Endothelial cell of hepatic sinusoid (primary cell): ENCODE data around the gene ACTR3C.
"Not testable (repeated sequence)": the region's sequence is repeated elsewhere in the genome, so short reads cannot be mapped to it uniquely, and the experiment has no call there.

Source experiments
- in situ Hi-C: cut with HindIII; loops from 2 replicates; pipeline ENCODE4 v1.10.0; 2017; ENCODE audit warnings: low sequenced_read_pairs

The ACTR3C gene

DNA sequence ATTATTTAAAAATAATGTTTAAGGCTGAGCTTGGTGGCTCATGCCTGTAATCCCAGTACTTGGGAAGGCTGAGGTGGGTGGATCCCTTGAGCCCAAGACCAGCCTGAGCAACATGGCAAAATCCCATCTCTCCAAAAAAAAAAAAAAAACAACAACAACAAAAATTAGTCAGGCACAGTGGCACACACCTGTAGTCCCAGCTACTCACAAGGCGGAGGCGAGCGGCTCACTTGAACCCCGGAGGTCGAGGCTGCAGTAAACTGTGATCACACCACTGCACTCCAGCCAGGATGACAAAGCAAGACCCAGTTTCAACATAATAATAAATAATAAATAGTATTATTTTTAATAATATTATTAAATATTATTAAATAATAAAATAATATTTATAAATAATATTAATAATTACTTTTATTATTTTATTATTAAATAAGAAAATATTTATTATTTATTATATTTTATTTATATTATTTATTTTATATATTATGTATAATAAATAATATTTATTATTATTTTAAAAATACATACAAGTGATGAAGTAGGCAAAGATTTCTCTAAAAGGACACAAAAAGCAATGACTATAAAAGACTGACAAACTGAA lies 8.6 kb downstream of the ACTR3C start:
- in situ Hi-C loops: no loop called here

DNA sequence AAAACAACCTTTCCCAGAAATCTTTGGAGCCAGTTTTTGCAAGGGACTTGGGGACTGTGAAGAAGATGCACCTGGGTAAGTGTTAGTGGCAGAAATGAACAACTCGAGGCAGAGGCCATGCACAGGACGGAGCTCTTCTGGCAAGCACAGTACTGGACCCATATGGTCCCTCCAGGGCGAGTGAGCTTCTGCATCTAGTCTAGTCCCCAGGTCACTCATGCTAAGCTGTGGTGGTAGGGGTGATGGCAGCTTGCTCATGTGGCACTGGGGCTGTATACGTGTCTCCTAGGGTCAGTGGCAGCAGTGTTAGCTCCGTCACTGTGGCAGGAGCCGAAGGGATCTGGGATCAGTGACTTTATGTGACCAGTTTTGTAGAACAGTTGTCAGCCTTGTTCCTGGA lies 9.5 kb downstream of the ACTR3C start:
- in situ Hi-C loops: no loop called here

DNA sequence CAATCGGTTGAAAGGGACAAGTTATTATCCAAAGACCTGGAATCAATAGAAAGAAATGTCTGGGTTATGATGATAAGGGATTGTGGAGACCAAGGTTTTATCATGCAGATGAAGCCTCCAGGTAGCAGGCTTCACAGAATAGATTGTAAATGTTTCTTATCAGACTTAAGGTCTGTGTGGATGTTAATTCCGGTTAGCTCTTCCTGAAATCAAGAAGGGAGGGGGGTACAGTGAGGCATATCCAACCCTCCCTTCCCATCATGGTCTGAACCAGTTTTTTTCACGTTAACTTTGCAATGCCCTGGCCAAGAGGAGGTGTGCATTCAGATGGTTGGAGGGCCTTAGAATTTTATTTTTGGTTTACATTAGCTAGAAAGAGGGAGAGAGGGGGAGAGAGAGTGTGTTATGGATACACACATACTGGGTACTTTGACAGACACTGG lies 10.0 kb downstream of the ACTR3C start:
- in situ Hi-C loops: no loop called here

DNA sequence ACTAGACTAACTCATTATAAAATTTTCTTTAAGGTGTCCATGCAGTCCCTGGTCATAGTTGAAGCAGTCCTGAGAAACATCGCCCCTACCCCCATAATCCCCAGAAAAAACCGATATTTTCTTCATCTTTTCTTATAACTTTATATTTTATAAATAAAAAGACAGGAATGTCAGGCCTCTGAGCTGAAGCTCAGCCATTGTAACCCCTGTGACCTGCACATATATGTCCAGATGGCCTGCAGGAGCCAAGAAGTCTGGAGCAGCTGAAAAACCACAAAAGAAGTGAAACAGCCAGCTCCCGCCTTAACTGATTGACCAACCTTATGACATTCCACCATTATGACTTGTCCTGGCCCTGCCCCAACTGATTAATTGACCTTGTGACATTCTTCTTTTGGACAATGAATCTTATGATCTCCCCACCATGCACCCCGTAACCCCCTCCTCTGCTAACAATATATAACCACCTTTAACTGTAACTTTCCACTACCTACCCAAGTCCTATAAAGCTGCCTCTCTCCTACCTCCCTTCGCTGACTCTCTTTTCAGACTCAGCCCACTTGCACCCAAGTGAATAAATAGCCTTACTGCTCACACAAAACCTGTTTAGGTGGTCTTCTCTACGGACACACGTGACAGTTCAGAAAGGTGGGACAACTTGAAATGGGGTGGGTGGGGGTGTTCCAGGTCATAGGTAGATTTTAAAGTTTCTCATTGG lies 10.5 kb downstream of the ACTR3C start:
- in situ Hi-C loops: not testable (repeated sequence)

DNA sequence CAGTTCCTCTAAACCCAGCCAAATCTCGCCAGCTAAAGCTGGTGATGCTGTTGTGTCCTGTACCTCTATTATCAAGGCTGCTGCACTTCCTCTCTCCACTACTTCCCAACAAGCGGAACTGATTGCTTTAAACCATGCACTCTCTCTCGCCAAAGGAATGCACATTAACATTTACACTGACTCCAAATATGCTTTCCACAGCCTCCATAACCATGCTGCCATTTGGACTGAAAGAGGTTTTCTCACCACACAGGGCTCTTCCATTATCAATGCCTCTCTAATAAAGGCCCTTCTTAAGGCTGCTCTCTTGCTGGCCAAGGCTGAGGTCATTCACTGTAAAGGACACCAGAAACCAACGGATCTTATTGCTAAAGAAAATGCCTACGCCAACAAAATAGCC lies 11.6 kb downstream of the ACTR3C start:
- in situ Hi-C loops: no loop called here

DNA sequence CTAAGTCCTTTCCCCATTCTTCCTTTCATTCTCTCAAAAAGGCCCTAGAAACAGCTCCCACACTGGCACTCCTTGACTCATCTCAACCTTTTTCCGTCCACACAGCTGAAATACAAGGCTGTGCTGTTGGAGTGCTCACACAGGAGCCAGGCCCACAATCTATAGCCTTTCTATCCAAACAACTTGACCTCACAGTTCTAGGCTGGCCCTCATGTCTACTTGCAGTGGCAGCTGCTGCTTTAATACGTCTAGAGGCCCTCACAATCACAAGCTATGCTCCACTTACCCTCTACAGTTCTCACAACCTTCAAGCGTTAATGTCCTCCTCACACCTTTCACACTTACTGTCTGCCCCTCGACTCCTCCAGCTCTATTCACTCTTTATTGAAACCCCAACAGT lies 12.2 kb downstream of the ACTR3C start:
- in situ Hi-C loops: no loop called here

DNA sequence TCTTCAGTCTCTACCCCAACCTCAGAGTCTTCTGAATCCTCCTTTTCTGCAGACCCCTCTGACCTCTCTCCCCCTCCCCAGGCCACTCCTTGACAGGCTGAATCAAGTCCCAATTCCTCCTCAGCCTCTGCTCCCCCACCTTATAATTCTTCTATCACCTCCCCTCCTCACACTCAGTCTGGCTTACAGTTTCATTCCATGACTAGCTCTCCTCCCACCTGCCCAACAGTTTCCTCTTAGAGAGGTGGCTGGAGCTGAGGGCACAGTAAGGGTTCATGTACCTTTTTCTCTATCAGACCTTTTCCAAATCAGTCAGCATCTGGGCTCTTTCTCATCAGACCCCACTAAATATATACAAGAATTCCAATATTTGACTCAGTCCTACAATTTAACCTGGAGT lies 14.8 kb downstream of the ACTR3C start:
- in situ Hi-C loops: loop anchor here (5.0 kb wide), 1 partner anchor 99 kb away; a partner anchor contains a TSS

DNA sequence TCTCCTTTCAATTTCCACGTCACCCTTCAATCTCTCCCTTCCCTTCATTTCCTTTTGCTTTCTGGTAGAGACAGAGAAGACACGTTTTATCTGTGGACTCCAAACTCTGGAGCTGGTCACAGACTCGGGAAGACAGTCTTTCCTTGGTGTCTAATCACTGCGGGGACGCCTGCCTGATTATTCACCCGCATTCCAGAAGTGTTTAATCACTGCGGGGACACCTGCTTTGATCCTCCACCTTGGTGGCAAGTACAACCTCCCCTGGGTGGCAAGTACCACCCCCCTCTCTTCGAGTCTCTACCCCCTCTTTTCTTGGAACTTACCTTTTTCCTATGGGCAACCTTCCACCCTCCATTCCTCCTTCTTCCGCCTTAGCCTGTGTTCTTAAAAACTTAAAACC lies 15.4 kb downstream of the ACTR3C start:
- in situ Hi-C loops: loop anchor here (5.0 kb wide), 1 partner anchor 99 kb away; a partner anchor contains a TSS

DNA sequence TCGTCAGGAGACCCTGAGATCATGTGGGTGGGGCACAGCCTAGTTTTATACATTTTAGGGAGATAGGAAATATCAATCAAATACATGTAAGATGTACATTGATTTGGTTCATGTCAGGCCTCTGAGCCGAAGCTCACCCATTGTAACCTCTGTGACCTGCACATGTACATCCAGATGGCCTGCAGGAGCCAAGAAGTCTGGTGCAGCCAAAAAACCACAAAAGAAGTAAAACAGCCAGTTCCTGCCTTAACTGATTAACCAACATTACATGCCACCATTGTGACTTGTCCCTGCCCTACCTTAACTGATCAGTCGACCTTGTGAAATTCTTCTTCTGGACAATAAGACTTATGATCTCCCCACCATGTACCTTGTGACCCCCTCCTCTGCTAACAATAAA lies 16.2 kb downstream of the ACTR3C start:
- in situ Hi-C loops: loop anchor here (5.0 kb wide), 1 partner anchor 100 kb away; a partner anchor contains a TSS

DNA sequence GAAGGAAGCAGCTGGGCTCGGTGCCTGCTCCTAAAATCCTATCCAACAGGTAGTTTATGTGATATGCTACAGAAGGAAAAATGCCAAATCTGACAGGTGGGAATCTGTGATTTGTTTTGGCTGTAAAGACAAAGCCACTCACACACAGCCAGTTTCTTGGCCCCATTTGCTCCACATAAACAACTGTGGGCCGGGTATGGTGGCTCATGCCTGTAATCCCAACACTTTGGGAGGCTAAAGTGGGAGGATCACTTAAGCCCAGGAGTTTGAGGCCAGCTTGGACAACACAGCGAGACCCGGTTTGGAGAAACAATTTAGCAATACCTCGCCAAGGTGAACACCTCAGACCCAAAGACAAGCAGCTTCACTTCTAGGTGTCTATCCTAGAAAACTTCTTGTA lies 17.0 kb downstream of the ACTR3C start:
- in situ Hi-C loops: loop anchor here (5.0 kb wide), 1 partner anchor 101 kb away; a partner anchor contains a TSS

DNA sequence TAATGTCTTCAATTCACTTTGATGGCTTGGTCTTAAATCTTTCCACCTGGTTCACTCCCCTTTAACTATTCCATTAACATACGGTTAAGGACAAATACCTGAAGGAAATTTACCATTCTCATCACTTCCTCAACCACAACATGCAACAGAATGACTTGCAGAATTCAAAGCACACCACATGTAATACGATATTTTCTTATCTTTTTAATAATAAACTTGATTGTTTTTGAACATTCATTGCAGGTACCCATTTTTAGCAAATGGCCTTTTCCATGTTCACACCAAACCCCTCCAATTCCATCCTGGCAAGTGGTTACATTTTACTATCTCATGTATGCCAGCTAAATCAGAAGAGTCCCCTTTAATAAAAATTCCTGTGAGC lies 17.5 kb downstream of the ACTR3C start:
- in situ Hi-C loops: loop anchor here (5.0 kb wide), 1 partner anchor 101 kb away; a partner anchor contains a TSS

DNA sequence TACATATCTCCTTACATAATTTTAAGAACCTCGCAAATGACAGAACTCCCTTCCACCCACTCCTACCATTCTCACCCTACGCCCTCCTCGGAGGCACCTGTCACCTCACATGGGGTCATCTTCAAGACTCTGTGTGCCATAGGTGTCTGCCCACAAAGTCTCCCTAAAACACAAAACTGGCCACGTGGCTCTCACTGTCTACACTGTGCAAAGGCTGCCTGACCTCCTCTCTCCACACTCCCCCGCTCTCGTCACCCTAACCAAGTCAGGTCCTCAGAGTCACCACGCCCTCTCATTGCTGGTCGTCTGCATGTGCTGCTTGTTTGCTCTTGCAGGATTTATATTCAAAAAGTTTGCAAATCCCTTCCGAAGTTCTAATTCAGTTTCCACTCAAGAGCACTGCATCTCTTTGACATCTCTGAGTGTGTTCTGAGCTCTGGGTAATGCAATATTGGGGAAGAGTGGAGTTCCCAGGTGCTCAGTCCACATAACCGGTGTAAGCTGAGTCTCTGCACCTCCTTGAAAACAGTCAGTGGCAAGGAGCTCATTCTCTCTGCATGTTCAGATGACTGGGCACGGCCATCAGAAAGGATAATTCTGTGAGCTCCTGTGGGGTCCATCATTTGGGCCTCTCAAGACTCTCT lies 18.0 kb downstream of the ACTR3C start:
- in situ Hi-C loops: loop anchor here (5.0 kb wide), 1 partner anchor 102 kb away; a partner anchor contains a TSS

DNA sequence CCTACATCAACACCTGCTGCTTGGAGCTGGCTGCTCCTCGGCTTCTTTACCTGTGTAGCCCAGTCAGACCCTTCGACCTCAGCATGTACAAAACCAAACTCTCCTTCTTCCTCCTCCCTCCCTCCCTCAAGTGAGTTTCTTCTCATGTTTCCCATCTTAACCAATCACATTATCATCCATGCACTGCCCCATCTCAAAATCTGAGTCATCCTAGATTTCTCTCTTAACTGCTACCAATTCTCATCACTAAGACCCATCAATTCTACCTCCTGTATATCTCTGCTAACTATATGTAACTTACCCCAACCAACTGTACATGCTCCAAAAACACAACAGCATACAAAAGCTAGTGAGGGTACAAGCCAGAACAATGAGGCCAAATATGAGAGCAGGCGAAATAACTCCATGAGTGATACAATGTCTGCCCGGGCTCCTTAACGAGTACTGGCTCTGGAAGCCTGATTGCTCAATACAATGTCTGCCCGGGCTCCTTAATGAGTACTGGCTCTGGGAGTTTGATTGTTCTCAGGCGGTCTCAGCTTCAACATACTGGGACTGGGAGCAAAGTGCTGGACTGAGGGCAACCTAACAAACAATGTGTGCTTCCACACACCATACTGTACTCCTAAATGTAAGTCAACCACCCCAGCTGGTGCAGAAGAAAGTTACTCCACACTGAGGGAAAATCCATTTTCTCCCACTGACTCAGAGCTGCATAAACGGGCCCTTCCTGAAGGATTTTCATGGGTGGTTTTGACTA lies 18.7 kb downstream of the ACTR3C start:
- in situ Hi-C loops: loop anchor here (5.0 kb wide), 1 partner anchor 103 kb away; a partner anchor contains a TSS

DNA sequence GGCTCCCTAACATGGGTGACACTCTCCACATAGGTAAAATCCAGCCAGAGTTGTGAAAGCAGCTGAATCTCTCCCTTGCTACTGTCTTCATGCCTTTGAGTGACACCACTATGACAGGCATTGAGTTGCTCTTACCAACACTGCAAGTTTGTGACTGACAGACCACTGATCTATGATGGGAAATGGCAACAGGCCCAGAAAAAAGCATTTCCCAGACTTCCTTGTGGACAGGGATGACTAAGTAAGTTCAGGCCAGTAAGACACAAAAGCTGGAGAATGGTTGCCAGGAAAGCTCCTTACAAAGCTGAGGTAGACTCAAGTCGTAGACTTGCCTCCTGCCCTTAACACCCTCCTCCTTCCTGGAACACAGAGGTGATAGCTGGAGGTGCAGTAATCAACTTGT lies 20.4 kb downstream of the ACTR3C start:
- in situ Hi-C loops: not testable (repeated sequence)

DNA sequence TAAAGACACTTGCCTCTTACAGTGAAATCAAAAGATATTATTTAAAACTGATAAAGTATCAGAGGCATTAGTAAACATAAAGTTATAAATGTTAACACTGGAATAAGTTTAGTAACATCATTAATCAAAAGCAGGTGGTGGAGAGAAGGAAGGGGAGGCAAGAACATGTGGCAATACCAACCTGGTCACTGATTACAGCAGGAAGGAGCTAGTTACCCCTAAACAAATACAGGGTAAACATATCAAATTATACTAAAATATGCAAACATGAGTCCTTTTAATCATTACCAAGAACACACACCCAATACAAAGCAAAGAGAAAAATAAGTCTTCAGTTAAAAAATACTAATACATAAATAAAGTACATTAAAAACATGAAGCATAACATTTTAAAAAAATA lies 25.4 kb downstream of the ACTR3C start:
- in situ Hi-C loops: not testable (repeated sequence)

DNA sequence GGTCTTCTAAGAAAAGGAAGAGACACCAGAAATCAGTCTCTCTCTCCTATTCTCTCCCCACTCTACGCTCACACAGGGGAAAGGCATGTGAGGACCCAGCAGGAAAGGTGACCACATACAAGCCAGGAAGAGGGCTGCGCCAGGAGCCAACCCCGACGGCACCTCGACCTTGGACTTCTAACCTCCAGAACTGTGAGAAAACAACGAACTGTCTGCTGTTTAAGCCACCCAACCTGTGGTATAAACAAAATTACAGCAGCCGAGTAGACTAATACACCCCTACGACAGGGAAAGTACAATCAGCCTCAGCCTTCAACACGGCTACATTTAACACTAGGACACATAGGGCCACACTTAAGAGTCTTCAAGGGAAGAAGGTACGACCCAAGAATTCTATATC lies 26.5 kb downstream of the ACTR3C start:
- in situ Hi-C loops: not testable (repeated sequence)

DNA sequence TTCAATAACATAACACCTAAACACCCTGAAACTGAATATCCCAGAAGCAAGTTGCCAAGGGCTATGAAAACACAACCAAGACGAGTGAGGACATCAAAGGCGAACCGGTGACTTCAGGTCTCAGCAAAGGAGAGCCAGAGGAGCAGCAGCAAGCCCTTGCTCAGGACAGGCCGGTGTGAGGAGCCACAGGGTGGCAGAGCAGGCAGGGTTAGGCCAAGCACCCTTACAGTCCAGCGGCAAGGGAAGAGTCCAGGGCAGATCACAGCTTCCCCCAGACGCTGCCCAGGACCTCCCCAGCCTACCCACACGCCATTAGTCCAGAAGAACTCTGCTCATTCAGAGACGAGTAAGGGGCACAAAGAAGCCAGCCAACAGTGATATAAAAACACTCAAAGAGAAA lies 27.7 kb downstream of the ACTR3C start:
- in situ Hi-C loops: not testable (repeated sequence)

DNA sequence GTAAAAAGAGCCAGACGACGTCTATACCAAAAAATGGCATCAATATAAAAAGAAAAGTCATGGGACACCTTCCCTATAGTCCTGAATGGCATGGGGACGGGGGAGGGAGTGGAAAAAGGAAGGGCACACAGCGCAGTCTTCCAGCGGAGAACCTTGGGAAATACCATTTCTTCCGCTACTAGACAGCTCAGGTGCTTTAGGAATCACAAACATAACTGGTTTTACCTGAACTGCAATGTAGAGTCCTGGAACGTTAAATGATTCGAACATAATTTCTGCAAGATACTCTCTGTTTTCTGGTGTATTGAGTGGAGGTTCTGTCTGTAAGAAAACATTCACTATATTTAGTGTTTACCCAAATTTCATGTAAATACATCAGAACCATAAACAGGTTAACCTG lies 28.3 kb downstream of the ACTR3C start:
- in situ Hi-C loops: not testable (repeated sequence)

DNA sequence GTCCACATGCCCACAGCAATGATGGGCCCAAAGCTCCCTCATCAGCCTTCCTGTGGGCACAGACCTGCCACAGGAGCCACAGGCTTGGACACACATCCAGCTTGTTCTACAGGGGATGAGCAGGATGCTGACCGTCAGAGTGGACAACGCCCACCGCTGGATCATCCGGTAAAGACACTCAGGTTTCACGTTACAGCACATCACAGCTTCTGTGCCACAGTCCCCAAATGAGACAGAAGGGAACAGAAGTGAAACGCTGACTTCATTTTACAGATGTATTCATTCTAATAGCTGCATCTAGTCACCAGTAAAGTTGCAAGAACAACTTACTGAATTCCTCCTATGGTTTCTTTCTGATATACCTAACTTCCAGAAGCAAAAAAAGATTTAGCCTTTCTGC lies 33.0 kb downstream of the ACTR3C start:
- in situ Hi-C loops: not testable (repeated sequence)

DNA sequence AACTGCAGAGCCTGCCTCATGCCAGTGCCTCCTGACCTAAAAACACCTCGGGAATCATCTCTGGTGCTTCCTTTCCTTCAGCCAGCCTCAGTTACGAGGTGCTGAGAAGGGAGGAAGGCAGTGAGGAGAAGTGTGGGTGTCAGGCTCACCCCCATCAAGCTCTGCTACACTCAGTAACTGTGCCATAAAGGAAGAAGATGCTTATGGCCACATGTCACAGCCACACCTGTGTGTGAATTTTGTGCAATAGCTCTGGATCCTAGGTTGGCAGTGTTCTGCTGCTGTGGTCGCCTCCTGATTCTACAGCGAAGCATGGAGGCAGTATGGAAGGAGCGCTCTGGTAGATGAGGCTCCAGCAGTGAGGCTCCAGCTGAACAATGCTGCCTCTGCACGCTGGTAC lies 34.5 kb downstream of the ACTR3C start:
- in situ Hi-C loops: not testable (repeated sequence)

DNA sequence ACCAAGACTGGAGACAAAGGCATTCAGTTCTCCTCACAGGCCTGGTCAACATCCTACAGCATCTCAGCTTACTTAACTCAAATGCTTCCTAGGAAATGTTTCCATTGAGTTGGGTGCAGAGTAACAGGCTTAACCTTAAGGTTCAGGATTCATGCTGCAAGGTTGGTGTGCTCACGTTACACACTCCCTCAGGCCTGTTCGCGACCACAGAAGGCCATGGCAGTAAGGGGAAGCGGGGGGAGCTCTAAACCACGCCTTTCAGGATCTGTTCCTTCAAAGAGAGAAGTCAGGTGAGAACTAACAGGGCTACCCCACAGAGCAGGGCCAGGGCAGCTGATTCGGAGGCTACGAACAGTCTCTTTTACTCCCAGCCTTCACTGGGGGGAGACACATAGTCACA lies 35.5 kb downstream of the ACTR3C start:
- in situ Hi-C loops: not testable (repeated sequence)
